HepG2 (cell line): ENCODE data around the gene TP53I3. TPM values are rescaled to one million over a fixed set of nuclear protein-coding genes. Genes with fewer than 3 reads are reported as not detected.

Experiments
- ATAC-seq: fragments of 200-7000 bp; cut with Tn5 transposase; 3 replicates; pipeline ENCODE4 v1.9.1; 2020; ENCODE audit warnings: mild to moderate bottlenecking, moderate library complexity
- BruUV-seq: library from RNA; stranded (reverse); fragments of 400-500 nt; replicated peaks from 2 replicates; lab custom pipeline; 2021; lab: Mats Ljungman, UMichigan
- CTCF ChIA-PET: fragments of 300-600 bp; formaldehyde crosslinking; extraction: SDS; loops from one replicate; lab custom pipeline; 2021; ENCODE audit warnings: low total read pairs, inconsistent platforms, low intra/inter-chr PET ratio; lab: Yijun Ruan, JAX
- POLR2A ChIA-PET: fragments of 350-600 bp; sonication (Branson Sonifier 250); formaldehyde crosslinking; loops from one replicate; lab custom pipeline; 2020; ENCODE audit warnings: antibody characterized with exemption, inconsistent platforms; lab: Yijun Ruan, JAX
- DNase-seq: peaks from one replicate; pipeline ENCODE4 v3.0.0-alpha.2; 2015; ENCODE audit warnings: low spot score
- FAIRE-seq: peaks from 3 replicates; lab custom pipeline; 2011; peaks lifted over from hg19 to GRCh38; lab: Jason Lieb, UNC
- H2AFZ ChIP-seq: one replicate; pipeline ENCODE4 v1.6.1; 2011; ENCODE audit warnings: low read length, inconsistent platforms
- H3K27ac ChIP-seq: fragments of 300-600 bp; 3 replicates; pipeline ENCODE4 v1.8.0; 2011; ENCODE audit warnings: mixed run types, mild to moderate bottlenecking, mixed read lengths, low read length, inconsistent platforms; ENCODE audit not compliant: insufficient read depth; ENCODE audit errors: extremely low read length
- H3K27me3 ChIP-seq, 2 experiments: fragments of 200-600 bp in 1 of 2; 2 replicates in 1 of 2; 3 replicates in 1 of 2; pipeline versions ENCODE4 v1.6.0 to v1.8.0; 2011; ENCODE audit warnings: low read length in 2 of 2, mild to moderate bottlenecking in 2 of 2, moderate library complexity in 2 of 2, inconsistent platforms in 1 of 2; ENCODE audit not compliant: insufficient read depth in 2 of 2, control insufficient read depth in 1 of 2
- H3K36me3 ChIP-seq, 2 experiments: fragments of 200-600 bp in 1 of 2; replicated peaks in 1 of 2; 2 replicates in 1 of 2; 3 replicates in 1 of 2; pipeline versions ENCODE4 v1.5.1 to v1.8.0; 2011; ENCODE audit warnings: low read length in 2 of 2, inconsistent platforms in 1 of 2; ENCODE audit not compliant: insufficient read depth in 2 of 2, control insufficient read depth in 1 of 2
- H3K4me1 ChIP-seq: 2 replicates; pipeline ENCODE4 v1.5.1; 2012; ENCODE audit warnings: low read length, inconsistent platforms; ENCODE audit not compliant: insufficient read depth
- H3K4me2 ChIP-seq: 2 replicates; pipeline ENCODE4 v1.6.0; 2011; ENCODE audit warnings: low read depth, low read length, inconsistent platforms
- H3K4me3 ChIP-seq, 3 experiments: fragments of 200-600 bp in 1 of 3; sonication (generic), shearing (Covaris generic) in 1 of 3; replicated peaks in 1 of 3; 2 replicates each; pipeline ENCODE4 v1.5.1; 2011 to 2016; ENCODE audit warnings: low read length in 3 of 3, inconsistent platforms in 2 of 3, low read depth in 2 of 3, mild to moderate bottlenecking in 2 of 3, control low read depth in 1 of 3, mixed read lengths in 1 of 3; ENCODE audit not compliant: insufficient read depth in 1 of 3
- H3K79me2 ChIP-seq: one replicate; pipeline ENCODE4 v1.6.1; 2011; ENCODE audit warnings: low read length, inconsistent platforms; ENCODE audit not compliant: insufficient read depth
- H3K9ac ChIP-seq: 2 replicates; pipeline ENCODE4 v1.6.0; 2011; ENCODE audit warnings: mild to moderate bottlenecking, low read depth, low read length, inconsistent platforms; ENCODE audit not compliant: insufficient read depth
- H3K9me3 ChIP-seq: 2 replicates; pipeline ENCODE4 v1.5.1; 2012; ENCODE audit warnings: mild to moderate bottlenecking, low read length
- H4K20me1 ChIP-seq: 2 replicates; pipeline ENCODE4 v1.6.0; 2011; ENCODE audit warnings: inconsistent platforms, mild to moderate bottlenecking, low read length, moderate library complexity; ENCODE audit not compliant: insufficient read depth
- CTCF ChIP-seq: sonication (generic); formaldehyde crosslinking; IDR thresholded peaks from 2 replicates; pipeline ENCODE4 v1.5.0; 2020; ENCODE audit warnings: mild to moderate bottlenecking, missing genetic modification reagents, moderate library complexity
- MNT ChIP-seq: fragments of 450-650 bp; IDR thresholded peaks from 2 replicates; pipeline ENCODE4 v1.6.1; 2016
- NAIF1 ChIP-seq: sonication (generic); formaldehyde crosslinking; IDR thresholded peaks from 2 replicates; pipeline ENCODE4 v1.5.0; 2020; ENCODE audit warnings: mild to moderate bottlenecking, missing genetic modification reagents, borderline replicate concordance
- RNF2 ChIP-seq: fragments of 450-650 bp; conservative IDR thresholded peaks from 2 replicates; pipeline ENCODE4 v1.6.1; 2016; ENCODE audit warnings: low read depth
- RXRA ChIP-seq: sonication (generic); formaldehyde crosslinking; IDR thresholded peaks from 2 replicates; pipeline ENCODE4 v1.5.1; 2020; ENCODE audit warnings: missing genetic modification reagents
- TBL1XR1 ChIP-seq: fragments of 150-350 bp; IDR thresholded peaks from 2 replicates; pipeline ENCODE4 v1.6.1; 2014; ENCODE audit warnings: borderline replicate concordance, low read length; ENCODE audit not compliant: partially characterized antibody
- TFDP1 ChIP-seq: IDR thresholded peaks from 2 replicates; pipeline ENCODE4 v1.6.1; 2016; ENCODE audit warnings: missing compliant biosample characterization, missing genetic modification reagents, borderline replicate concordance
- ZHX1 ChIP-seq: sonication (generic); formaldehyde crosslinking; IDR thresholded peaks from 2 replicates; pipeline ENCODE4 v1.8.1; 2022; ENCODE audit warnings: low read depth, mild to moderate bottlenecking, missing genetic modification reagents
- ZNF430 ChIP-seq: sonication (generic); formaldehyde crosslinking; IDR thresholded peaks from 2 replicates; pipeline ENCODE4 v1.9.0; 2021; ENCODE audit warnings: mild to moderate bottlenecking, missing genetic modification reagents
- ZNF629 ChIP-seq: sonication (generic); formaldehyde crosslinking; conservative IDR thresholded peaks from 2 replicates; pipeline ENCODE4 v1.5.0; 2020; ENCODE audit warnings: missing genetic modification reagents
- ZNF687 ChIP-seq: sonication (generic); formaldehyde crosslinking; IDR thresholded peaks from 2 replicates; pipeline ENCODE4 v1.5.1; 2020; ENCODE audit warnings: mild to moderate bottlenecking, missing genetic modification reagents, moderate library complexity
- ZNF775 ChIP-seq: sonication (generic); formaldehyde crosslinking; IDR thresholded peaks from 2 replicates; pipeline ENCODE4 v1.4.0; 2020; ENCODE audit warnings: missing genetic modification reagents, mild to moderate bottlenecking, moderate library complexity, borderline replicate concordance
- WGBS: methylation state at CpG from one replicate; pipeline ENCODE4 v1.1.6; 2017; ENCODE audit warnings: low lambda C conversion rate; 5-methylcytosine and 5-hydroxymethylcytosine counted together
- in situ Hi-C: cut with HindIII; loops from 2 replicates; pipeline ENCODE4 v1.10.0; 2017; ENCODE audit warnings: low pct_unique_long_range_greater_than_20kb; ENCODE audit not compliant: extremely low pct_ligation_motif_present
- intact Hi-C: fragments of 100-400 bp; cut with micrococcal nuclease; formaldehyde crosslinking; loops from one replicate; pipeline ENCODE4 v1.10.0; 2022; ENCODE audit not compliant: unreplicated experiment
- polyA plus RNA-seq, 8 experiments: library from polyadenylated mRNA; depleted of rRNA in 3 of 8; stranded (reverse) in 7 of 8; unstranded in 1 of 8; fragments of >200 nt; fragmentation: Illumina TruSeq in 4 of 8; extraction: Trizol in 4 of 8; gene quantifications; 2 replicates each; pipeline versions ENCODE4 v1.2.1 to v1.2.3, GENCODE V29; 2011 to 2016; ENCODE audit warnings: low read depth in 4 of 8, missing spikeins in 1 of 8, mixed read lengths in 1 of 8; ENCODE audit not compliant: insufficient read depth in 1 of 8
- total RNA-seq, 5 experiments: library from RNA; depleted of rRNA; stranded (reverse); fragments of >200 nt; fragmentation: Illumina TruSeq; extraction: Trizol; gene quantifications; 2 replicates each; pipeline ENCODE4 v1.2.3, GENCODE V29; 2016; ENCODE audit warnings: low read depth in 1 of 5

The TP53I3 gene
- total and polyA plus RNA-seq, 2 of the 13 experiments (the other 11 are each of a cell fraction or from before 2014, with no cell fraction given), result 25.0 to 44.1 TPM

GRCh38 chr2:24047703-24048033, 37.0 kb downstream of the TP53I3 start:
- ChIA-PET POLR2A (interaction anchor here (0.6 to 5.4 kb wide), 27 partner anchors 10 to 136 kb away, joined by 3 to 91 read pairs (median 6); partner anchors contain the start of genes ATAD2B, MFSD2B, SF3B6 and TP53I3), CTCF (no interaction called here)
- Histone ChIP-seq H3K4me3 (peak overlapping the region; percentile 41 to 84 (median 57)), H2AFZ (peak overlapping the region; percentile 86), H3K4me1 (peaks cover 64% of the 10 kb centered on the region), H3K79me2 (peaks cover 40% of the 10 kb centered on the region), H3K9me3 (no peaks in the 10 kb centered on the region), H3K27ac (peak overlapping the region; percentile 35), H3K9ac (peak overlapping the region; percentile 51), H3K36me3 (no peaks in the 10 kb centered on the region), H4K20me1 (no peaks in the 10 kb centered on the region), H3K4me2 (peak overlapping the region; percentile 97), H3K27me3 (no peaks in the 10 kb centered on the region; a peak in 2 of 5 replicates)
- no TSS peak for BruUV-seq
- FAIRE-seq (no peak), DNase-seq (no peak), ATAC-seq (peak; percentile 28)
- WGBS, result 3% methylated on average over 8 of the region's 8 CpGs
- in situ Hi-C loops (no loop called here), intact Hi-C loops (loop anchor here (1.0 to 2.0 kb wide), 4 partner anchors 26 to 37 kb away; partner anchors contain the start of genes SF3B6 and TP53I3)
- no peak for TF ChIP-seq ZNF775 (CRISPR knock-in tag)
- TF ChIP-seq ZNF629 (CRISPR knock-in tag), result 0 out of 2 replicates have a peak, but pooled peaks have one; percentile 6
- TF ChIP-seq RXRA (CRISPR knock-in tag), result no peak
- TF ChIP-seq TFDP1, result peak; percentile 14; the same call in 1 of the 2 replicates
- TF ChIP-seq CTCF (CRISPR knock-in tag), result no peak
- no peak for TF ChIP-seq RNF2
- TF ChIP-seq MNT, result no peak
- no peak for TF ChIP-seq ZHX1
- no peak for TF ChIP-seq TBL1XR1
- 0 out of 2 replicates have a peak, but pooled peaks have one; percentile 34 for TF ChIP-seq NAIF1
- TF ChIP-seq ZNF687 (CRISPR knock-in tag), result peak; percentile 18; the same call in 1 of the 2 replicates
- TF ChIP-seq ZNF430 (CRISPR knock-in tag), result 0 out of 2 replicates have a peak, but pooled peaks have one; percentile 26
